HL-60/S4 treated with phorbol 12-myristate 13-acetate at 8.2 ng/mL for 4 days and 3 days (cell line): Measurements from ENCODE around the gene CA7.

ENCODE experiments used
- in situ Hi-C: fragments of 300-500 bp; cut with MboI; formaldehyde crosslinking; loops from 2 replicates; pipeline ENCODE4 v1.15.0; 2022; ENCODE audit warnings: low sequenced_read_pairs

CA7 gene

GRCh38 chr16:66872943-66873684, 28.9 kb downstream of the CA7 start:
- in situ Hi-C loops, result no loop called here

- in situ Hi-C loops, result no loop called here
Measured at GRCh38 chr16:66873685-66874055, 29.5 kb downstream of the CA7 start.

GRCh38 chr16:66874079-66874775, 30.0 kb downstream of the CA7 start:
- in situ Hi-C loops, result no loop called here

- in situ Hi-C loops, result no loop called here
Measured at GRCh38 chr16:66878067-66878466, 33.9 kb downstream of the CA7 start.

GRCh38 chr16:66880288-66881013, 36.2 kb downstream of the CA7 start, which contains the start of gene PDP2:
Gene PDP2, plus strand, starts transcription at chr16:66880515. Its CDS starts 3,770 bp downstream, at chr16:66884285.
- in situ Hi-C loops, result no loop called here

GRCh38 chr16:66881014-66881417, 36.8 kb downstream of the CA7 start:
- in situ Hi-C loops, result no loop called here

GRCh38 chr16:66881560-66881959, 37.3 kb downstream of the CA7 start:
- in situ Hi-C loops, result no loop called here

GRCh38 chr16:66881964-66882508, 37.8 kb downstream of the CA7 start:
- in situ Hi-C loops, result no loop called here

GRCh38 chr16:66882702-66883101, 38.5 kb downstream of the CA7 start:
- in situ Hi-C loops, result no loop called here

- in situ Hi-C loops, result no loop called here
Measured at GRCh38 chr16:66885491-66885890, 41.3 kb downstream of the CA7 start.

GRCh38 chr16:66886321-66886720, 42.1 kb downstream of the CA7 start:
- in situ Hi-C loops, result no loop called here

- in situ Hi-C loops, result no loop called here
Measured at GRCh38 chr16:66886914-66887313, 42.7 kb downstream of the CA7 start.

- in situ Hi-C loops, result no loop called here
Measured at GRCh38 chr16:66888647-66889615, 44.7 kb downstream of the CA7 start.

- in situ Hi-C loops, result no loop called here
Measured at GRCh38 chr16:66889622-66890021, 45.4 kb downstream of the CA7 start.

GRCh38 chr16:66890799-66891198, 46.6 kb downstream of the CA7 start:
- in situ Hi-C loops, result no loop called here

GRCh38 chr16:66891360-66891759, 47.1 kb downstream of the CA7 start:
- in situ Hi-C loops, result no loop called here

GRCh38 chr16:66891797-66892196, 47.6 kb downstream of the CA7 start:
- in situ Hi-C loops, result no loop called here

- in situ Hi-C loops, result no loop called here
Measured at GRCh38 chr16:66894055-66894454, 49.8 kb downstream of the CA7 start.

- in situ Hi-C loops, result no loop called here
Measured at GRCh38 chr16:66894948-66895688, 50.9 kb downstream of the CA7 start.

GRCh38 chr16:66895689-66895979, 51.4 kb downstream of the CA7 start:
- in situ Hi-C loops, result no loop called here
